SK-N-SH (cell line): ENCODE data around the gene GALNTL6. TPM values are rescaled to one million over a fixed set of nuclear protein-coding genes. Genes with fewer than 3 reads are reported as not detected.

Experiments used
- CTCF ChIA-PET: fragments of 300-600, 350-600 bp; formaldehyde crosslinking; extraction: SDS; loops from one replicate; lab custom pipeline; 2021; lab: Yijun Ruan, JAX
- POLR2A ChIA-PET: fragments of 350-600 bp; sonication (Branson Sonifier 250); formaldehyde crosslinking; extraction: SDS; loops from one replicate; lab custom pipeline; 2020; ENCODE audit warnings: antibody characterized with exemption, inconsistent platforms; lab: Yijun Ruan, JAX
- DNase-seq: peaks from one replicate; pipeline ENCODE4 v3.0.0; 2012
- H2AFZ ChIP-seq: fragments of 200-600 bp; sonication (generic); 2 replicates; pipeline ENCODE4 v1.8.1; 2016; ENCODE audit warnings: antibody characterized with exemption, mild to moderate bottlenecking, low read depth
- H3F3A ChIP-seq: fragments of 200-600 bp; sonication (generic); replicated peaks from 2 replicates; pipeline ENCODE3; 2016; ENCODE audit warnings: antibody characterized with exemption, mild to moderate bottlenecking; ENCODE audit not compliant: insufficient read depth
- H3K27ac ChIP-seq, 2 experiments: fragments of 200-500 bp in 1 of 2; fragments of 200-600 bp in 1 of 2; sonication (Bioruptor generic) in 1 of 2; sonication (generic), shearing (Covaris generic) in 1 of 2; 2 replicates each; pipeline versions ENCODE4 v1.5.1 to v1.6.1; 2014 to 2016; ENCODE audit warnings: low read depth in 2 of 2, inconsistent platforms in 1 of 2, low read length in 1 of 2, mild to moderate bottlenecking in 1 of 2, mixed read lengths in 1 of 2
- H3K27me3 ChIP-seq: fragments of 200-600 bp; sonication (generic), shearing (Covaris generic); 2 replicates; pipeline ENCODE4 v1.6.1; 2016; ENCODE audit warnings: mixed run types; ENCODE audit not compliant: insufficient read depth
- H3K36me3 ChIP-seq, 2 experiments: fragments of 200-500 bp in 1 of 2; fragments of 200-600 bp in 1 of 2; sonication (Bioruptor generic) in 1 of 2; sonication (generic) in 1 of 2; replicated peaks in 1 of 2; 2 replicates each; pipeline versions ENCODE3 to v1.5.1; 2014 to 2016; ENCODE audit warnings: low read length in 1 of 2, mild to moderate bottlenecking in 1 of 2; ENCODE audit not compliant: insufficient read depth in 2 of 2, control insufficient read depth in 1 of 2
- H3K4me1 ChIP-seq, 2 experiments: fragments of 200-500 bp in 1 of 2; fragments of 200-600 bp in 1 of 2; sonication (Bioruptor generic) in 1 of 2; sonication (generic), shearing (Covaris generic) in 1 of 2; 2 replicates each; pipeline versions ENCODE4 v1.5.1 to v1.6.1; 2014 to 2016; ENCODE audit warnings: low read depth in 1 of 2, low read length in 1 of 2, mixed run types in 1 of 2; ENCODE audit not compliant: insufficient read depth in 2 of 2, control insufficient read depth in 1 of 2
- H3K4me2 ChIP-seq: fragments of 200-600 bp; sonication (generic), shearing (Covaris generic); 2 replicates; pipeline ENCODE4 v1.6.1; 2017; ENCODE audit warnings: mixed run types
- H3K4me3 ChIP-seq, 2 experiments: fragments of 200-500 bp in 1 of 2; fragments of 200-600 bp in 1 of 2; sonication (Bioruptor generic) in 1 of 2; sonication (generic), shearing (Covaris generic) in 1 of 2; 2 replicates each; pipeline versions ENCODE4 v1.5.1 to v1.8.1; 2014 to 2016; ENCODE audit warnings: low read depth in 2 of 2, inconsistent platforms in 1 of 2, low read length in 1 of 2, mild to moderate bottlenecking in 1 of 2, mixed read lengths in 1 of 2, moderate library complexity in 1 of 2
- H3K79me2 ChIP-seq: fragments of 200-600 bp; sonication (generic); 2 replicates; pipeline ENCODE4 v1.8.1; 2017; ENCODE audit warnings: mild to moderate bottlenecking; ENCODE audit not compliant: insufficient read depth
- H3K9ac ChIP-seq: fragments of 200-600 bp; sonication (generic); 2 replicates; pipeline ENCODE4 v1.6.1; 2017; ENCODE audit warnings: mixed run types
- H3K9me2 ChIP-seq: fragments of 200-600 bp; sonication (generic); 2 replicates; pipeline ENCODE4 v1.6.1; 2017; ENCODE audit warnings: mixed run types
- H3K9me3 ChIP-seq: fragments of 200-600 bp; sonication (generic); 2 replicates; pipeline ENCODE4 v1.6.1; 2017; ENCODE audit warnings: mixed run types, mild to moderate bottlenecking, moderate library complexity
- H4K20me1 ChIP-seq: fragments of 200-600 bp; sonication (generic); 2 replicates; pipeline ENCODE4 v1.6.1; 2017; ENCODE audit warnings: mild to moderate bottlenecking, mixed run types; ENCODE audit not compliant: insufficient read depth
- ELF1 ChIP-seq: IDR thresholded peaks from 2 replicates; pipeline ENCODE4 v1.4.0; 2012
- EZH2phosphoT487 ChIP-seq: fragments of 200-600 bp; sonication (generic); IDR thresholded peaks from 2 replicates; pipeline ENCODE4 v1.6.1; 2017; ENCODE audit warnings: low read depth, mixed run types, mild to moderate bottlenecking, antibody characterized with exemption, moderate library complexity, borderline replicate concordance
- FOXJ3 ChIP-seq: sonication (generic); formaldehyde crosslinking; IDR thresholded peaks from 2 replicates; pipeline ENCODE4 v1.5.1; 2020; ENCODE audit warnings: mild to moderate bottlenecking, missing genetic modification reagents
- FOXM1 ChIP-seq: IDR thresholded peaks from 2 replicates; pipeline ENCODE4 v1.4.0; 2012; ENCODE audit warnings: low read depth, mild to moderate bottlenecking
- GATA2 ChIP-seq: sonication (generic); formaldehyde crosslinking; IDR thresholded peaks from 2 replicates; pipeline ENCODE4 v1.5.0; 2020; ENCODE audit warnings: mild to moderate bottlenecking, missing genetic modification reagents
- IRF3 ChIP-seq: fragments of 150-350 bp; IDR thresholded peaks from 2 replicates; pipeline ENCODE4 v1.6.1; 2016; ENCODE audit warnings: mild to moderate bottlenecking, low read depth, low read length
- MEF2A ChIP-seq: IDR thresholded peaks from 2 replicates; pipeline ENCODE4 v1.4.0; 2012; ENCODE audit warnings: low read depth, borderline replicate concordance
- NRF1 ChIP-seq: IDR thresholded peaks from 2 replicates; pipeline ENCODE4 v1.6.1; 2012; ENCODE audit warnings: low read depth, mild to moderate bottlenecking, low read length
- PBX3 ChIP-seq: IDR thresholded peaks from 2 replicates; pipeline ENCODE4; 2012
- POLR2AphosphoS5 ChIP-seq: IDR thresholded peaks from 2 replicates; pipeline ENCODE4 v1.6.1; 2012; ENCODE audit warnings: low read depth, low read length
- RAD21 ChIP-seq: IDR thresholded peaks from 2 replicates; pipeline ENCODE4 v1.6.1; 2012; ENCODE audit warnings: mild to moderate bottlenecking, low read length
- REST ChIP-seq: IDR thresholded peaks from 2 replicates; pipeline ENCODE4 v1.6.1; 2012; ENCODE audit warnings: mild to moderate bottlenecking, low read depth, low read length, moderate library complexity
- RFX5 ChIP-seq: IDR thresholded peaks from 2 replicates; pipeline ENCODE4 v1.6.1; 2012; ENCODE audit warnings: mild to moderate bottlenecking, improper control_type of control experiment, low read length
- SIN3A ChIP-seq: IDR thresholded peaks from 2 replicates; pipeline ENCODE4 v1.6.1; 2012; ENCODE audit warnings: low read depth, mild to moderate bottlenecking, low read length, moderate library complexity, borderline replicate concordance
- SMC3 ChIP-seq: IDR thresholded peaks from 2 replicates; pipeline ENCODE4 v1.6.1; 2012; ENCODE audit warnings: low read depth, low read length, improper control_type of control experiment
- TAF1 ChIP-seq: IDR thresholded peaks from 2 replicates; pipeline ENCODE4 v1.6.1; 2012; ENCODE audit warnings: low read depth, mild to moderate bottlenecking, low read length, moderate library complexity, borderline replicate concordance
- TCF12 ChIP-seq: IDR thresholded peaks from 2 replicates; pipeline ENCODE4 v1.4.0; 2012
- USF2 ChIP-seq: fragments of 150-350 bp; IDR thresholded peaks from 2 replicates; pipeline ENCODE4 v1.6.1; 2017; ENCODE audit warnings: antibody characterized with exemption, low read length, low read depth, borderline replicate concordance
- WGBS: methylation state at CpG from one replicate; pipeline ENCODE4 v1.1.6; 2017; ENCODE audit warnings: low lambda C conversion rate; 5-methylcytosine and 5-hydroxymethylcytosine counted together
- polyA plus RNA-seq, 3 experiments: library from polyadenylated mRNA; depleted of rRNA; stranded (reverse); fragments of >200 nt; gene quantifications; 2 replicates each; pipeline ENCODE4 v1.2.3, GENCODE V29; 2012

The GALNTL6 gene
- polyA plus RNA-seq, 1 of the 3 experiments (the other 2 are of a cell fraction): 0.07 TPM

- TF ChIP-seq TCF12: no peak
- no peak for TF ChIP-seq MEF2A
- no peak for TF ChIP-seq PBX3
- no peak for TF ChIP-seq USF2
- no peak for TF ChIP-seq EZH2phosphoT487
- no peak for TF ChIP-seq GATA2 (CRISPR knock-in tag)
- no peak for TF ChIP-seq FOXM1
- TF ChIP-seq POLR2AphosphoS5: no peak
- no peak for TF ChIP-seq ELF1
- no peak for TF ChIP-seq FOXJ3 (CRISPR knock-in tag)
- TF ChIP-seq SIN3A: no peak
- TF ChIP-seq, all 33 proteins: peak for 0
- Histone ChIP-seq H4K20me1 (no peaks in the 10 kb centered on the region), H3K9me3 (no peaks in the 10 kb centered on the region), H3K36me3 (no peaks in the 10 kb centered on the region), H3F3A (no peaks in the 10 kb centered on the region), H3K9me2 (no peaks in the 10 kb centered on the region), H3K9ac (no peak overlapping the region), H3K4me1 (no peaks in the 10 kb centered on the region), H3K27ac (no peak overlapping the region), H2AFZ (no peak overlapping the region), H3K4me2 (no peak overlapping the region), H3K4me3 (no peak overlapping the region), H3K79me2 (no peaks in the 10 kb centered on the region), H3K27me3 (peaks cover 8% of the 10 kb centered on the region; the same call in 1 of the 2 replicates)
- DNase-seq: no peak
- CTCF ChIA-PET: no interaction called here
- POLR2A ChIA-PET: no interaction called here
Observed at GRCh38 chr4:172928347-172928746, 1115.1 kb downstream of the GALNTL6 start.

GRCh38 chr4:172938072-172938829 is 1125.0 kb downstream of the GALNTL6 start:
- 45% methylated on average over 6 of the region's 6 CpGs for WGBS
- Histone ChIP-seq H3K4me3 (no peak overlapping the region), H3K9me2 (no peaks in the 10 kb centered on the region), H3F3A (no peaks in the 10 kb centered on the region), H4K20me1 (no peaks in the 10 kb centered on the region), H3K9me3 (no peaks in the 10 kb centered on the region), H2AFZ (no peak overlapping the region), H3K4me1 (no peaks in the 10 kb centered on the region), H3K79me2 (no peaks in the 10 kb centered on the region), H3K27ac (no peak overlapping the region), H3K9ac (no peak overlapping the region), H3K36me3 (no peaks in the 10 kb centered on the region), H3K4me2 (no peak overlapping the region), H3K27me3 (no peaks in the 10 kb centered on the region)
- ChIA-PET CTCF (interaction anchor here (1.2 kb wide), 1 partner anchor 13 kb away, joined by 3 read pairs; no protein-coding TSS in a partner anchor), POLR2A (no interaction called here)
- no peak for DNase-seq
- TF ChIP-seq TAF1 (no peak), IRF3 (no peak), RFX5 (no peak), PBX3 (no peak), EZH2phosphoT487 (no peak), NRF1 (no peak), SMC3 (no peak), REST (no peak), RAD21 (no peak), GATA2 (CRISPR knock-in tag) (no peak)
